ENCODE data around the gene NKTR. TPM values are rescaled to one million over a fixed set of nuclear protein-coding genes. Genes with fewer than 3 reads are reported as not detected.

The NKTR gene
- total RNA-seq, 2 donors from 2014 or later: 101 to 116 TPM

- no peaks in the 10 kb centered on the region for H3K27me3 ChIP-seq (ENCODE audit: control insufficient read depth, insufficient read depth, low read length, poor library complexity, severe bottlenecking)
- Mint-ChIP-seq H3K27me3 (ENCODE audit: insufficient read depth) (no peaks in the 10 kb centered on the region), H3K4me1 (peaks cover 3% of the 10 kb centered on the region), H3K9me3 (no peaks in the 10 kb centered on the region), H3K4me3 (no peak overlapping the region), H3K27ac (peak overlapping the region; percentile 49), H3K36me3 (ENCODE audit: low read depth) (peaks cover 62% of the 10 kb centered on the region)
- H3K4me3 ChIP-seq (ENCODE audit: low read length): no peak overlapping the region
- H3K4me1 ChIP-seq (ENCODE audit: control insufficient read depth, insufficient read depth, low read length): no peaks in the 10 kb centered on the region
- no peak overlapping the region for H3K9ac ChIP-seq (ENCODE audit: extremely low read depth, low read length, poor library complexity, severe bottlenecking)
- DNase-seq: no peak
- peaks cover 98% of the 10 kb centered on the region for H3K36me3 ChIP-seq (ENCODE audit: control insufficient read depth, insufficient read depth, low read length)
- peak overlapping the region; percentile 93 for H3K27ac ChIP-seq (ENCODE audit: low read depth, low read length)
- 80 to 94% methylated on average over 2 of the region's 2 CpGs for WGBS, 2 experiments (ENCODE audit: insufficient coverage in 1 of 2, insufficient read length in 1 of 2)
- TF ChIP-seq, protein P1, sequence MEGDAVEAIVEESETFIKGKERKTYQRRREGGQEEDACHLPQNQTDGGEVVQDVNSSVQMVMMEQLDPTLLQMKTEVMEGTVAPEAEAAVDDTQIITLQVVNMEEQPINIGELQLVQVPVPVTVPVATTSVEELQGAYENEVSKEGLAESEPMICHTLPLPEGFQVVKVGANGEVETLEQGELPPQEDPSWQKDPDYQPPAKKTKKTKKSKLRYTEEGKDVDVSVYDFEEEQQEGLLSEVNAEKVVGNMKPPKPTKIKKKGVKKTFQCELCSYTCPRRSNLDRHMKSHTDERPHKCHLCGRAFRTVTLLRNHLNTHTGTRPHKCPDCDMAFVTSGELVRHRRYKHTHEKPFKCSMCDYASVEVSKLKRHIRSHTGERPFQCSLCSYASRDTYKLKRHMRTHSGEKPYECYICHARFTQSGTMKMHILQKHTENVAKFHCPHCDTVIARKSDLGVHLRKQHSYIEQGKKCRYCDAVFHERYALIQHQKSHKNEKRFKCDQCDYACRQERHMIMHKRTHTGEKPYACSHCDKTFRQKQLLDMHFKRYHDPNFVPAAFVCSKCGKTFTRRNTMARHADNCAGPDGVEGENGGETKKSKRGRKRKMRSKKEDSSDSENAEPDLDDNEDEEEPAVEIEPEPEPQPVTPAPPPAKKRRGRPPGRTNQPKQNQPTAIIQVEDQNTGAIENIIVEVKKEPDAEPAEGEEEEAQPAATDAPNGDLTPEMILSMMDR (conservative IDR thresholded peaks at IDR 0.05): no peak
- H3K9me3 ChIP-seq (ENCODE audit: control insufficient read depth, low read length): no peaks in the 10 kb centered on the region
Observed at GRCh38 chr3:42631620-42632019, 31.1 kb downstream of the NKTR start.

GRCh38 chr3:42632146-42632545, 31.7 kb downstream of the NKTR start:
- peaks cover 3% of the 10 kb centered on the region for H3K4me1 Mint-ChIP-seq
- no peak for DNase-seq
- no peak overlapping the region for H3K4me3 Mint-ChIP-seq
- H3K27ac Mint-ChIP-seq: no peak overlapping the region
- H3K36me3 Mint-ChIP-seq (ENCODE audit: low read depth): peaks cover 61% of the 10 kb centered on the region
- H3K9me3 Mint-ChIP-seq: no peaks in the 10 kb centered on the region
- TF ChIP-seq, protein P1 (conservative IDR thresholded peaks at IDR 0.05): no peak
- Histone ChIP-seq H3K27me3 (ENCODE audit: control insufficient read depth, insufficient read depth, low read length, poor library complexity, severe bottlenecking) (no peaks in the 10 kb centered on the region), H3K4me1 (ENCODE audit: control insufficient read depth, insufficient read depth, low read length) (no peaks in the 10 kb centered on the region), H3K27ac (ENCODE audit: low read depth, low read length) (peak overlapping the region; percentile 93), H3K9ac (ENCODE audit: extremely low read depth, low read length, poor library complexity, severe bottlenecking) (no peak overlapping the region), H3K9me3 (ENCODE audit: control insufficient read depth, low read length) (no peaks in the 10 kb centered on the region), H3K4me3 (ENCODE audit: low read length) (no peak overlapping the region), H3K36me3 (ENCODE audit: control insufficient read depth, insufficient read depth, low read length) (peaks cover 98% of the 10 kb centered on the region)
- no peaks in the 10 kb centered on the region for H3K27me3 Mint-ChIP-seq (ENCODE audit: insufficient read depth)
- WGBS, 2 experiments (ENCODE audit: insufficient coverage in 1 of 2, insufficient read length in 1 of 2): 74% methylated on average over 1 of the region's 1 CpG; no CpG with 5 or more reads in 1 of the 2 experiments

- no peaks in the 10 kb centered on the region for H3K9me3 Mint-ChIP-seq
- H3K4me1 Mint-ChIP-seq: peaks cover 3% of the 10 kb centered on the region
- no peaks in the 10 kb centered on the region for H3K9me3 ChIP-seq (ENCODE audit: control insufficient read depth, low read length)
- peaks cover 98% of the 10 kb centered on the region for H3K36me3 ChIP-seq (ENCODE audit: control insufficient read depth, insufficient read depth, low read length)
- H3K4me1 ChIP-seq (ENCODE audit: control insufficient read depth, insufficient read depth, low read length): no peaks in the 10 kb centered on the region
- no peak for DNase-seq
- H3K36me3 Mint-ChIP-seq (ENCODE audit: low read depth): peaks cover 55% of the 10 kb centered on the region
- no peak overlapping the region for H3K4me3 ChIP-seq (ENCODE audit: low read length)
- H3K9ac ChIP-seq (ENCODE audit: extremely low read depth, low read length, poor library complexity, severe bottlenecking): no peak overlapping the region
- no peak overlapping the region for H3K4me3 Mint-ChIP-seq
- H3K27me3 Mint-ChIP-seq (ENCODE audit: insufficient read depth): no peaks in the 10 kb centered on the region
- 90 to 94% methylated on average over 5 to 6 of the region's 6 CpGs for WGBS, 2 experiments (ENCODE audit: insufficient coverage in 1 of 2, insufficient read length in 1 of 2)
- H3K27ac Mint-ChIP-seq: no peak overlapping the region
- H3K27ac ChIP-seq (ENCODE audit: low read depth, low read length): no peak overlapping the region
- TF ChIP-seq, protein P1 (conservative IDR thresholded peaks at IDR 0.05): no peak
- no peaks in the 10 kb centered on the region for H3K27me3 ChIP-seq (ENCODE audit: control insufficient read depth, insufficient read depth, low read length, poor library complexity, severe bottlenecking)
Observed at GRCh38 chr3:42633544-42633943, 33.1 kb downstream of the NKTR start.
